GM12878 (cell line): ENCODE data around the gene GALNT17. TPM values are rescaled to one million over a fixed set of nuclear protein-coding genes. Genes with fewer than 3 reads are reported as not detected.

Source experiments
- ATAC-seq: fragments of 200-7000 bp; cut with Tn5 transposase; 3 replicates; pipeline ENCODE4 v1.9.1; 2020; ENCODE audit warnings: mild to moderate bottlenecking, moderate library complexity
- BruUV-seq: library from RNA; stranded (reverse); fragments of 400-500 nt; replicated peaks from 2 replicates; lab custom pipeline; 2021; lab: Mats Ljungman, UMichigan
- CTCF ChIA-PET: fragments of 300-600 bp; sonication (Branson Sonifier 250); formaldehyde crosslinking; extraction: SDS; loops from one replicate; lab custom pipeline; 2021; ENCODE audit warnings: inconsistent platforms; lab: Yijun Ruan, JAX
- POLR2A ChIA-PET: fragments of 350-600 bp; formaldehyde crosslinking; extraction: SDS; loops from one replicate; lab custom pipeline; 2021; ENCODE audit warnings: inconsistent platforms; lab: Charles Lee
- RAD21 ChIA-PET: fragments of 300-600 bp; sonication (Branson Sonifier 250); formaldehyde crosslinking; loops from one replicate; lab custom pipeline; 2023; ENCODE audit warnings: antibody characterized with exemption; ENCODE audit not compliant: unreplicated experiment; lab: Charles Lee
- SMC1A ChIA-PET: fragments of 300-600 bp; sonication (Branson Sonifier 250); formaldehyde crosslinking; loops from one replicate; lab custom pipeline; 2023; ENCODE audit not compliant: unreplicated experiment, uncharacterized antibody; lab: Charles Lee
- DNase-seq: peaks from one replicate; pipeline ENCODE4 v3.0.0-alpha.2; 2011; ENCODE audit warnings: low read depth, low spot score
- FAIRE-seq: peaks from 3 replicates; lab custom pipeline; 2011; peaks lifted over from hg19 to GRCh38; lab: Jason Lieb, UNC
- H2AFZ ChIP-seq: 2 replicates; pipeline ENCODE4 v1.6.0; 2011; ENCODE audit warnings: low read depth, low read length, control low read depth; ENCODE audit not compliant: control insufficient read depth
- H3K27ac ChIP-seq: 2 replicates; pipeline ENCODE4 v1.5.1; 2011; ENCODE audit warnings: control low read depth; ENCODE audit not compliant: control insufficient read depth, insufficient read depth
- H3K27me3 ChIP-seq, 2 experiments: replicated peaks in 1 of 2; 2 replicates each; pipeline versions ENCODE4 v1.6.0 to v1.6.1; 2011; ENCODE audit warnings: low read length in 1 of 2; ENCODE audit not compliant: control insufficient read depth in 2 of 2, insufficient read depth in 2 of 2
- H3K36me3 ChIP-seq, 2 experiments: 2 replicates each; pipeline ENCODE4 v1.5.1; 2011; ENCODE audit warnings: low read length in 1 of 2; ENCODE audit not compliant: control insufficient read depth in 2 of 2, insufficient read depth in 2 of 2
- H3K4me1 ChIP-seq: 2 replicates; pipeline ENCODE4 v1.6.1; 2011; ENCODE audit warnings: mild to moderate bottlenecking, low read length, moderate library complexity, mixed read lengths; ENCODE audit not compliant: control insufficient read depth, insufficient read depth
- H3K4me2 ChIP-seq: 2 replicates; pipeline ENCODE4 v1.6.0; 2011; ENCODE audit warnings: control low read depth; ENCODE audit not compliant: control insufficient read depth, insufficient read depth
- H3K4me3 ChIP-seq: fragments of 200-600 bp; sonication (generic); 2 replicates; pipeline ENCODE4 v1.5.1; 2016
- H3K79me2 ChIP-seq: 2 replicates; pipeline ENCODE4 v1.6.0; 2011; ENCODE audit warnings: low read length; ENCODE audit not compliant: control insufficient read depth, insufficient read depth
- H3K9ac ChIP-seq: 2 replicates; pipeline ENCODE4 v1.8.0; 2011; ENCODE audit warnings: low read length, control low read depth, mixed read lengths; ENCODE audit not compliant: control insufficient read depth, insufficient read depth
- H3K9me3 ChIP-seq: replicated peaks from 3 replicates; pipeline ENCODE4 v1.5.1; 2011; ENCODE audit warnings: mild to moderate bottlenecking, low read length; ENCODE audit not compliant: control insufficient read depth, insufficient read depth
- H4K20me1 ChIP-seq: 2 replicates; pipeline ENCODE4 v1.6.0; 2011; ENCODE audit not compliant: control insufficient read depth, insufficient read depth
- CHD1 ChIP-seq: IDR thresholded peaks from 2 replicates; pipeline ENCODE4 v1.6.1; 2012; ENCODE audit warnings: low read depth, low read length, improper control_type of control experiment
- ELK1 ChIP-seq: IDR thresholded peaks from 2 replicates; pipeline ENCODE4 v1.6.1; 2012; ENCODE audit warnings: low read depth, low read length, improper control_type of control experiment
- FOS ChIP-seq: IDR thresholded peaks from 3 replicates; pipeline ENCODE4 v1.6.1; 2011; ENCODE audit warnings: borderline replicate concordance; ENCODE audit not compliant: insufficient read length; ENCODE audit errors: extremely low read depth
- HCFC1 ChIP-seq: fragments of 150-350 bp; IDR thresholded peaks from 2 replicates; pipeline ENCODE4 v1.6.1; 2014; ENCODE audit warnings: low read length
- NRF1 ChIP-seq: conservative IDR thresholded peaks from 2 replicates; pipeline ENCODE4 v1.6.1; 2011; ENCODE audit warnings: mild to moderate bottlenecking, low read depth, low read length, improper control_type of control experiment
- RFX5 ChIP-seq: IDR thresholded peaks from 2 replicates; pipeline ENCODE4 v1.6.1; 2011; ENCODE audit warnings: low read depth, low read length, improper control_type of control experiment
- STAT3 ChIP-seq: IDR thresholded peaks from 2 replicates; pipeline ENCODE4 v1.6.1; 2011; ENCODE audit warnings: low read depth, low read length, improper control_type of control experiment
- ZNF274 ChIP-seq: IDR thresholded peaks from one replicate; pipeline ENCODE4 v1.8.0; 2011; ENCODE audit not compliant: insufficient read length, insufficient read depth
- WGBS: methylation state at CpG from one replicate; pipeline ENCODE4 v1.1.6; 2016; ENCODE audit warnings: low lambda C conversion rate; ENCODE audit not compliant: insufficient replicate concordance, insufficient coverage; ENCODE audit errors: missing lambda C conversion rate; 5-methylcytosine and 5-hydroxymethylcytosine counted together
- in situ Hi-C: fragments of 300-500 bp; cut with MboI; formaldehyde crosslinking; loops from 9 replicates; pipeline ENCODE4 v1.14.3; 2018; ENCODE audit warnings: mixed read lengths
- intact Hi-C: fragments of 100-400 bp; cut with micrococcal nuclease; formaldehyde crosslinking; loops from one replicate; pipeline ENCODE4 v1.14.2; 2022; ENCODE audit not compliant: unreplicated experiment
- polyA plus RNA-seq, 11 experiments: library from polyadenylated mRNA; depleted of rRNA in 4 of 11; unstranded in 6 of 11; stranded (reverse) in 5 of 11; fragments of >200 nt; fragmentation: Nextera tagmentation in 4 of 11; fragmentation: Illumina TruSeq in 1 of 11; extraction: Ambion mirVana in 4 of 11; extraction: Trizol in 1 of 11; gene quantifications; 1 replicate in 1 of 11; 2 replicates in 10 of 11; pipeline versions ENCODE4 v1.2.1 to v1.2.3, GENCODE V29; 2011 to 2016; ENCODE audit warnings: inconsistent platforms in 2 of 11, missing spikeins in 2 of 11, low read depth in 1 of 11
- total RNA-seq, 4 experiments: library from RNA; depleted of rRNA in 3 of 4; stranded (reverse); fragments of >200 nt in 3 of 4; fragmentation: Illumina TruSeq in 1 of 4; extraction: Trizol in 1 of 4; gene quantifications; 2 replicates each; pipeline versions ENCODE4 v1.2.1 to v1.2.3, GENCODE V29; 2013 to 2021
- TF ChIP-seq, protein P1 (sequence below): IDR thresholded peaks from 2 replicates; pipeline ENCODE4 v1.6.1; 2012; ENCODE audit warnings: low read depth, low read length, improper control_type of control experiment

The GALNT17 gene
- total and polyA plus RNA-seq, 10 of the 15 experiments (the other 5 are each of a cell fraction or from before 2014, with no cell fraction given): 0.12 to 0.15 TPM; not detected in 8

DNA sequence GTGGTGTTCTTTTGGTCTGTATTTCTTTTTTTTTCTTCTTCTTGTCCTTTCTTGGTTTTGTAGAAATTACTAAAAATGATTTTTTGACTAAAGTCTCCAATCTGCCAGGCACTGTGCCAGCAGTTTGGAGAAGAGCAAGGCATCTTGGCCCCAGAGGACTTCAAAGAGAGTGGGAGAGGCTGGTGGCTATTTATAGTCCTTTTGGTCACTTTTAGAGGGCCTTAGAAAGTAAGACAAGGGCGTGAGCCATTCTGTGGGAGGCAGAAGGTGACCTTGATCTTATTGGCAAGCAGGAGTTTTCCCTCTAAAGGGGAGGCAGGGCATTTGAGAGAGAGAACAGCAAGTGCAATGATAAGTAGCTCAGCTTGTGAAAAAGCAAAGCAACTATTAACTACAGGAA lies 211.9 kb downstream of the GALNT17 start:
- no peak overlapping the region for H3K9ac ChIP-seq
- DNase-seq: no peak
- RAD21 ChIA-PET: no interaction called here
- H2AFZ ChIP-seq: no peak overlapping the region
- TF ChIP-seq RFX5 (no peak), STAT3 (no peak), ELK1 (no peak), CHD1 (no peak), ZNF274 (no peak), FOS (no peak), NRF1 (no peak), HCFC1 (no peak)
- TF ChIP-seq, protein P1, sequence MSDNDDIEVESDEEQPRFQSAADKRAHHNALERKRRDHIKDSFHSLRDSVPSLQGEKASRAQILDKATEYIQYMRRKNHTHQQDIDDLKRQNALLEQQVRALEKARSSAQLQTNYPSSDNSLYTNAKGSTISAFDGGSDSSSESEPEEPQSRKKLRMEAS: no peak
- no peak overlapping the region for H3K4me2 ChIP-seq
- H3K4me3 ChIP-seq: no peak overlapping the region
- BruUV-seq: no TSS peak
- no peak overlapping the region for H3K27ac ChIP-seq
- FAIRE-seq: no peak
- no peaks in the 10 kb centered on the region; the same call in 2 of the 3 replicates for H3K9me3 ChIP-seq
- no peaks in the 10 kb centered on the region for H3K79me2 ChIP-seq
- SMC1A ChIA-PET: no interaction called here
- H3K27me3 ChIP-seq: no peaks in the 10 kb centered on the region
- no peaks in the 10 kb centered on the region for H3K4me1 ChIP-seq
- H4K20me1 ChIP-seq: no peaks in the 10 kb centered on the region
- CTCF ChIA-PET: no interaction called here
- POLR2A ChIA-PET: no interaction called here
- no peaks in the 10 kb centered on the region for H3K36me3 ChIP-seq
- WGBS: 0% methylated on average over 1 of the region's 1 CpG
- intact Hi-C loops (no loop called here), in situ Hi-C loops (no loop called here)
- no peak for ATAC-seq
